Mucosa of rectum (tissue), 2 donors: ENCODE measurements around the gene SCN8A.

Experiments used
- H3K27ac ChIP-seq, 2 donors: one replicate each; pipeline ENCODE4 v1.7.0; 2013; ENCODE audit warnings: inconsistent platforms in 2 of 2, low read depth in 2 of 2, low read length in 2 of 2
- H3K27me3 ChIP-seq, 2 donors: one replicate each; pipeline ENCODE4 v1.7.0; 2013; ENCODE audit warnings: low read length in 2 of 2; ENCODE audit not compliant: control insufficient read depth in 2 of 2, insufficient read depth in 2 of 2
- H3K36me3 ChIP-seq, 2 donors: one replicate each; pipeline ENCODE4 v1.7.0; 2013; ENCODE audit warnings: low read length in 2 of 2; ENCODE audit not compliant: control insufficient read depth in 2 of 2, insufficient read depth in 2 of 2
- H3K4me1 ChIP-seq, 2 donors: one replicate each; pipeline ENCODE4 v1.7.0; 2013; ENCODE audit warnings: low read length in 2 of 2, mild to moderate bottlenecking in 1 of 2; ENCODE audit not compliant: control insufficient read depth in 2 of 2, insufficient read depth in 2 of 2
- H3K4me3 ChIP-seq, 2 donors: one replicate each; pipeline ENCODE4 v1.7.0; 2013; ENCODE audit warnings: low read length in 2 of 2
- H3K9ac ChIP-seq, 2 donors: one replicate each; pipeline ENCODE4 v1.7.0; 2013; ENCODE audit warnings: low read length in 2 of 2, low read depth in 1 of 2, mild to moderate bottlenecking in 1 of 2
- H3K9me3 ChIP-seq, 2 donors: one replicate each; pipeline ENCODE4 v1.7.0; 2013; ENCODE audit warnings: low read length in 2 of 2; ENCODE audit not compliant: control insufficient read depth in 2 of 2
- donor health status: healthy.
- donor health status: Normal muscosa, but diverticular disease.

SCN8A gene

DNA sequence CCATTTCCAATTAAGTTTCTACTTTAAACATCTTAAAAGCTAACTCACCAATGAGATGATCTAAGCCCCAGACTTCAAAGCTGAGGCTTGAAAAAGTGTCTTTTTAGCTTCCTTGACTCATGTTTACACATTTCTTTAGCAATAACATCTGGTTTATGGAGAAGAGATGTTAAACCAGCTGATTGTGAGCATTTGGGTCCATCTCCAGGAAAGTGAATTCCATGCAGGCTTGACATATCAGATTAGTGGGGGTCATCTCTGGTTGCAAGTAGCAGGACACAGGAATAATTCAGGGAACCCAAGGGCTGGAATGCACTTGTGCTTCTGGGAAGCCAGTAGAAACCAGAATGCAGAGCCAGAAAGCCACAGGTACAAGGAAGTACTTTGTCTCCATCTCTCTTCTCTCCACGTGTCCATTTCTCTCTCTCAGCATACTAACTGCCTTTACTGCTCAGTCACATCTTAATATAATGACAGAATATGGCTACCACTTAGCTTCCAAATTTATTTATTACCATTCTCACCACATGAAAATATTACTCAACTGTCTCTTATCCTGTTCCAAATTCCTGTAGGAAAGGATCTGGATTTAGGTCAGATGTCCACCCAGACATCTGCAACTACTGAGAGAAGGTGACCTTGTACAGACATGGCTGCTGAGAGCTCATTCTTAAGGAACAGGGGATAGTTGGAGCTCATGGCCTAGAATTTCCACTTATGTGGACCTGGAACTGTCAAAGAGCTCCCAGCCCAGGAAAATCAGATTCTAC, 104.4 kb downstream of the SCN8A start:
- no peak overlapping the region for H3K4me3 ChIP-seq
- no peak overlapping the region for H3K9ac ChIP-seq
- no peaks in the 10 kb centered on the region for H3K27me3 ChIP-seq
- H3K36me3 ChIP-seq = no peaks in the 10 kb centered on the region
- H3K4me1 ChIP-seq = no peaks in the 10 kb centered on the region
- no peaks in the 10 kb centered on the region for H3K9me3 ChIP-seq
- H3K27ac ChIP-seq = no peak overlapping the region

DNA sequence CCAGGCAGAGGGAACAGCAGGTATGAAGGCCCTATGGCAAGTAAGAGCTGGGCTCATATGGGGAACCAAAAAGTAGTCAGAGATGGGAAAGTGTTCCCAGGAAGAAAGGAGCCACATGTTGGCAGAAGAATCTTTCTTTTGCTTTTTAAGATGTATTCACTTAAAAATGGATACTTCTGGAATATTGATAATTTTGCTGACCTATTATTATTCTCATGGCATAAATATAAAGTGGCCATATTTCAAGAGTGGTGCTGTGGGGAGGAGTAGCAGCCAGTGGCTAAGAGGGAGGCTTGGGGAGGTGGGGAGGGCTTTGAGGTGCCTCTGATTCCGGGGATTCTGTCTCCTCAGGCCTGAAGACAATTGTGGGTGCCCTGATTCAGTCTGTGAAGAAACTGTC, 108.2 kb downstream of the SCN8A start:
- H3K9ac ChIP-seq = no peak overlapping the region
- no peak overlapping the region for H3K4me3 ChIP-seq

DNA sequence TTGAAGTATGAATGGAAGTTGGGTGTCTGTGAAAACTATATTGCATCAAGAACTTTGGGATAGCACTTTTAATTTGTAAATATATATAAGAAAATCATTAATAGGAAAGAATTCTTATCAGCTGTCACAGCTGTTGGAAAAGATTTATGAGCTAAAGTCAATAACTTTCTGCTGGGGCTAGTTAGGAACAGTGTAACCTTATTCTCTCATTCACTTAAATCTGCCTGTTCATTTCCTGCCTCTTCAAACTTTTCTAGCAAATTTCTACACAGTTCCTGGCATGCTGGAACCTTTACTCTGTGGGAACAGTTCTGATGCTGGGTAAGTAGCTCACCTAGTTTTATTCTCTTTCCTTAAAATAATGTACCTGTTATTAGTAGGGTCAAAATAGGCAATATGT, 109.9 kb downstream of the SCN8A start:
- H3K36me3 ChIP-seq = no peaks in the 10 kb centered on the region
- H3K4me3 ChIP-seq = no peak overlapping the region
- H3K27ac ChIP-seq = no peak overlapping the region
- H3K9ac ChIP-seq = no peak overlapping the region
- no peaks in the 10 kb centered on the region for H3K27me3 ChIP-seq
- H3K9me3 ChIP-seq = no peaks in the 10 kb centered on the region
- H3K4me1 ChIP-seq = no peaks in the 10 kb centered on the region

More for the DNA sequence above, 108.2 kb downstream of the SCN8A start:
- H3K27ac ChIP-seq = no peak overlapping the region
- no peaks in the 10 kb centered on the region for H3K9me3 ChIP-seq
- no peaks in the 10 kb centered on the region for H3K4me1 ChIP-seq
- no peaks in the 10 kb centered on the region for H3K27me3 ChIP-seq
- no peaks in the 10 kb centered on the region for H3K36me3 ChIP-seq

DNA sequence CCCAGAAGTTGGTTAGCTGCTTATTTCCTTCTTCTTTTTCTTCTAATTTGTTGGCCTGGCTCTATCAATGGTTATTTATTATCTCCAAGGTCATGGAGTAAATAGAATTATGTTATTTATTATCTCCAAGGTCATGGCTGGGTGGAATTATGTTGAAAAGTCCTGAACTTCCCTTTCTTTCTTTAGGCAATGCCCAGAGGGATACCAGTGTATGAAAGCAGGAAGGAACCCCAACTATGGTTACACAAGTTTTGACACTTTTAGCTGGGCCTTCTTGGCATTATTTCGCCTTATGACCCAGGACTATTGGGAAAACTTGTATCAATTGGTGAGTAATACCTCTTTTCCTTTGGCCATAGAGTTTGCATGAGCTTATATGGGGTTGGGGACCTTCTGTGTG, 111.6 kb downstream of the SCN8A start:
- Histone ChIP-seq H3K36me3 (no peaks in the 10 kb centered on the region), H3K9me3 (no peaks in the 10 kb centered on the region), H3K4me1 (no peaks in the 10 kb centered on the region), H3K27ac (no peak overlapping the region), H3K4me3 (no peak overlapping the region), H3K27me3 (no peaks in the 10 kb centered on the region), H3K9ac (no peak overlapping the region)

DNA sequence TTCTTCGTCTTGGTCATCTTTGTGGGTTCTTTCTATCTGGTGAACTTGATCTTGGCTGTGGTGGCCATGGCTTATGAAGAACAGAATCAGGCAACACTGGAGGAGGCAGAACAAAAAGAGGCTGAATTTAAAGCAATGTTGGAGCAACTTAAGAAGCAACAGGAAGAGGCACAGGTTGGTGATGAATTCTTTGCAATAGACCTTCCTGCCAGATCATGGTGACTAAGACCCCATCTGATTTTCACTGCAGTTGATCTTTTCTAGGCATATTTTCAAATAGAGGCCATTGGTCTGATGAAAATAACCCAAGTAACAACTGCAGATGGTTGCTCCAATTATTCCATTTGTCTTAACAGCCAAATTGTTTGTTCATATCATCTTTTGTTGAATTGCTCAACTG, 114.4 kb downstream of the SCN8A start:
- no peaks in the 10 kb centered on the region for H3K27me3 ChIP-seq
- H3K9me3 ChIP-seq = no peaks in the 10 kb centered on the region
- no peaks in the 10 kb centered on the region for H3K36me3 ChIP-seq
- H3K4me1 ChIP-seq = no peaks in the 10 kb centered on the region
- H3K4me3 ChIP-seq = no peak overlapping the region
- no peak overlapping the region for H3K27ac ChIP-seq
- H3K9ac ChIP-seq = no peak overlapping the region

DNA sequence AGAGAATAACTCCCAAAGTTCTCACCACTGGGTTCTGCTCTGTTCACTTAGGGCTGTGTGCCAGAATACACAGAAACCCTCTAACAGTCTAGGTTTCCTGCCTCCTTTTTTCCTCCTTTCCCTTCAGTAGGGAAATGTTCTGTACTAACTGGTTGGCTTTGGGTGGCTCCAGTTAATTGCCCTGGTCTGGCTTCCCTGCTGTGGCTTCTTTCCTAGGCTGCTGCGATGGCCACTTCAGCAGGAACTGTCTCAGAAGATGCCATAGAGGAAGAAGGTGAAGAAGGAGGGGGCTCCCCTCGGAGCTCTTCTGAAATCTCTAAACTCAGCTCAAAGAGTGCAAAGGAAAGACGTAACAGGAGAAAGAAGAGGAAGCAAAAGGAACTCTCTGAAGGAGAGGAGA, 115.2 kb downstream of the SCN8A start:
- Histone ChIP-seq H3K27me3 (no peaks in the 10 kb centered on the region), H3K9ac (no peak overlapping the region), H3K9me3 (no peaks in the 10 kb centered on the region), H3K27ac (no peak overlapping the region), H3K36me3 (no peaks in the 10 kb centered on the region), H3K4me1 (no peaks in the 10 kb centered on the region), H3K4me3 (no peak overlapping the region)

DNA sequence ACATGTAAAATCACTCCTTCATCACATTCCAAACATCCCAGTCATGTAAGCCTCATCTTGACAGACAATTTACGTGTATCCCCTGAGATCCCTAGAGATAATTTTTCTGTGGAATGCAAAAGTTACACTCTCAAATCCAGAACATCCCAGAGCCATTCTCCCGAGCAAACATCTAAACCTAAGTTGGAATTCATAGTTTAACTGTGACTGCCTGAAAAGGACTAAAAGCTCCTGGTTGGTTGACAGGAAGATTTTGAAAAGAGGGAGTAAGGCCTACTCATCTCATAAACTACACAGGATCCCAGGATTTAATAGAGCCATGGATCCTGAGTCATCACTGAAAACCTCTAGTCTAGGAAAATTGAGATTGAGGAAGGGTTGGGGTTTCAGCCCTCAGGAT, 123.6 kb downstream of the SCN8A start:
- Histone ChIP-seq H3K27me3 (no peaks in the 10 kb centered on the region), H3K9ac (no peak overlapping the region), H3K4me1 (no peaks in the 10 kb centered on the region), H3K36me3 (no peaks in the 10 kb centered on the region), H3K27ac (no peak overlapping the region), H3K9me3 (no peaks in the 10 kb centered on the region), H3K4me3 (no peak overlapping the region)

DNA sequence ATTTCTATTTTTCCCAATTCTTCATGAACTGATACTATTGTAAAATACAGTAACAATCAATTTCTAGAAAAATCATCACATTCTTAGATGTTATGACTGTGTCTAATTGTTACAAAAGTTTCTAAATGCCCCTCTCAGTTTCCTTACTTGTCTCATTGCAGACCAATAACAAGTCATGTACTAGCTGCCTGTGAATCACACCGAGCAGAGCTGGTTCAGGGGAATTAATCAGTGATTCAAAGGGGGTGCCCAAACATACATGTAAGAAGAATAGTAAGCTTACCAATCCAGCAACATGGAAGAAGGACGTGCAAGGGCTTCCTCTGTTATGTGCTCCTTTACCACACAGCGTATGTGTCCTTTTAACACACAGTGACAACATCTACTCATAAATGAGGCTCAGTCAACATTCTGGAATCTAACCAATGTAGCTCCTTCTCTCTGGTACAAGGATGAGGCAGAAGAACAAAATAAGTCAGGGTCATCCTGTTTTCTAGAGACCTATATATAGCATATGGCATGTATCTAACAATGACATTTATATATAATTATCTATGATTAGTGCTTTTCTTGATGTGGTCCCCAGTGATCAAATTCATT, 126.4 kb downstream of the SCN8A start:
- H3K9me3 ChIP-seq = no peaks in the 10 kb centered on the region
- no peak overlapping the region for H3K4me3 ChIP-seq
- H3K36me3 ChIP-seq = no peaks in the 10 kb centered on the region
- H3K4me1 ChIP-seq = no peaks in the 10 kb centered on the region
- no peak overlapping the region for H3K9ac ChIP-seq
- H3K27ac ChIP-seq = no peak overlapping the region
- H3K27me3 ChIP-seq = no peaks in the 10 kb centered on the region

DNA sequence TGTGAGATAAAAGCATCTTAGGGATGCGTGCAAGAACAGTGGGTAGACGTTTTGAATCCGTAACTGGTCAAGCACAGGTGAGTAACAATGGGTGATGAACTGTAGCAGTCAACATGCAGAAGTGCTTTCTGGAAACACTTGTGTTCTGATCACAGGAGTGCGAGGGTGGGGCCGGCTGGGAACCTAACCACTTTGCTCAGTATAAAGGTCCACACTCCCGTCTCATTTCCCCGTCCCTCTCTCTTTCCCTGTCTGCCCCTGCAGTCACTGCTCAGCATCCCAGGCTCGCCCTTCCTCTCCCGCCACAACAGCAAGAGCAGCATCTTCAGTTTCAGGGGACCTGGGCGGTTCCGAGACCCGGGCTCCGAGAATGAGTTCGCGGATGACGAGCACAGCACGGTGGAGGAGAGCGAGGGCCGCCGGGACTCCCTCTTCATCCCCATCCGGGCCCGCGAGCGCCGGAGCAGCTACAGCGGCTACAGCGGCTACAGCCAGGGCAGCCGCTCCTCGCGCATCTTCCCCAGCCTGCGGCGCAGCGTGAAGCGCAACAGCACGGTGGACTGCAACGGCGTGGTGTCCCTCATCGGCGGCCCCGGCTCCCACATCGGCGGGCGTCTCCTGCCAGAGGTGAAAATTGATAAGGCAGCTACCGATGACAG, 130.4 kb downstream of the SCN8A start:
- Histone ChIP-seq H3K4me1 (no peaks in the 10 kb centered on the region), H3K9me3 (no peaks in the 10 kb centered on the region), H3K27me3 (no peaks in the 10 kb centered on the region), H3K36me3 (no peaks in the 10 kb centered on the region), H3K4me3 (peak overlapping the region in 1 of 2 donors; percentile 19), H3K27ac (no peak overlapping the region), H3K9ac (no peak overlapping the region)

DNA sequence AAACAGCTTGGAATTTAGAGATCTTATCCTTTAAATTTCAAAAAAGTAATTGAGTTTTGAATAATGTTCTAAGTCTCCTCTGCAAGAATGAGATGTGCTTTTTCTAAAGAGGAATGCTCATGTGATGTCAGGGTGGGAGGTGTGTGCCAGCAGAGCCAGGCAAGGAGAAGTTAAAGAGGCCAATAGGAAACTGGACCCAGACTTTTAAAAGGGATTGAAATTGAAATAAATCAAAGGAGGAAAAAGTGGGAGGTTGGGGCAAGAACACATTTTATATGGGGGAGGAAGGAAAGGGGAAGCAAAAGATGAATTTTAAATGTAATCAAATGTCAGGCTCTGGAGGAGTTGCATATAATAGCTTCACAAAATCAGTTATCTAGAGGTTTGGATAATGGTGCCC, 131.4 kb downstream of the SCN8A start:
- no peaks in the 10 kb centered on the region for H3K9me3 ChIP-seq
- no peak overlapping the region for H3K4me3 ChIP-seq
- no peaks in the 10 kb centered on the region for H3K36me3 ChIP-seq
- no peaks in the 10 kb centered on the region for H3K4me1 ChIP-seq
- no peak overlapping the region for H3K9ac ChIP-seq
- no peak overlapping the region for H3K27ac ChIP-seq
- H3K27me3 ChIP-seq = no peaks in the 10 kb centered on the region
